HepG2 (cell line): ENCODE data around the gene HABP2.

Source experiments
- CAMTA2 ChIP-seq: sonication (generic); formaldehyde crosslinking; IDR thresholded peaks from 2 replicates; pipeline ENCODE4 v1.4.0; 2020; ENCODE audit warnings: mild to moderate bottlenecking, missing genetic modification reagents, borderline replicate concordance
- MAZ ChIP-seq, 2 experiments: sonication (generic) in 1 of 2; formaldehyde crosslinking in 1 of 2; IDR thresholded peaks; 2 replicates each; pipeline versions ENCODE4 v1.5.0 to v1.6.1; 2012 to 2020; ENCODE audit warnings: low read depth in 2 of 2, mild to moderate bottlenecking in 2 of 2, borderline replicate concordance in 1 of 2, improper control_type of control experiment in 1 of 2, low read length in 1 of 2, missing genetic modification reagents in 1 of 2, moderate library complexity in 1 of 2

GRCh38 chr10:113566888-113567287 is 14.0 kb downstream of the HABP2 start:
- TF ChIP-seq CAMTA2 (CRISPR knock-in tag): no peak
- no peak for TF ChIP-seq MAZ (IDR thresholded peaks at IDR 0.05; ENCODE audit: borderline replicate concordance, low read depth, low read length)
- no peak for TF ChIP-seq MAZ (CRISPR knock-in tag; IDR thresholded peaks at IDR 0.05; ENCODE audit: low read depth)
